Activated CD8-positive, alpha-beta memory T cell treated with anti-CD3 and anti-CD28 coated beads for 1 hour (primary cell): ENCODE measurements around the gene CORO1C.
"Not testable (repeated sequence)": the region's sequence is repeated elsewhere in the genome, so short reads cannot be mapped to it uniquely, and the experiment has no call there.

Source experiments
- DNase-seq, 2 donors: peaks; one replicate each; pipeline ENCODE4 v3.0.0-alpha.2; 2020; ENCODE audit warnings: low read depth in 1 of 2; ENCODE audit errors: extremely low read depth in 1 of 2

Gene CORO1C

GRCh38 chr12:108731105-108731865, at the start of gene CORO1C:
TSS of gene CORO1C (minus strand) at chr12:108731518. CDS start at chr12:108701318, 30,200 bp downstream.
- peak; percentile 79 to 89 for DNase-seq

DNA sequence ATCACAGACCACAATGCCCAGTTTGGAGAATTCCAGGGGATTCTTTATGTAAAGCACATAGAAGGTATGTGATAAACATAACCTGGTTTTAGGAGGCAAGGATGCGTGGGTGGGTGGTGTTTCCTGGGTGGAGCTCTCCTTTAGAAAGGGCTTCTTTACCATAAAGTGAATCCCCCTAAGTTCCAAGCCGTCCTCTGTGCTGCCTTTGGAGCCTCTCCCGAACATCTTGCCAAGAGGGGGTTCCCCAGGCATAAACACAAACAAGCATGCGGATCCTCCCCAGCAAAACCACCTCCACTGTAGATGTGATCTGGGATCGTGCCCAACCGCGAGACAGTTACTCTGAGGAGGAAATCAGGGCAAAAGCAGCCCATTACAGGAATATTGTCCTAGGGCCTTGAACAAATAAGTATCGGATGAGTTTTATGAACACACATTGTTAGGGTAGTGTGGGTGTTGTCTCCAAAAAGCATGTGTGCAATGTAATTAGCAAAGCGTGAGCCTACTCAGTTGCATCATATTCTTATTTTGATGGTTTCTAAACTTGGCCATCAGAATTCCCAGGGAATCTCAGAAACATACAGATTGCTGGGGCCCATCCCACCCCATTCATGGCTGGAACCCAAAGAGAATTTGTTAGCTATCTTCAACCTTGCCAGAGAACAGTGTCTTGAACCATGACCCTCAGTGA, 48.8 kb upstream of the CORO1C start:
- DNase-seq: no peak

GRCh38 chr12:108778053-108778452, 46.7 kb upstream of the CORO1C start:
- no peak for DNase-seq

- no peak for DNase-seq
Observed at GRCh38 chr12:108777156-108777555, 45.8 kb upstream of the CORO1C start.

- no peak for DNase-seq
Observed at GRCh38 chr12:108773798-108774788, 42.8 kb upstream of the CORO1C start.

GRCh38 chr12:108772891-108773797, 41.8 kb upstream of the CORO1C start:
- no peak for DNase-seq

DNA sequence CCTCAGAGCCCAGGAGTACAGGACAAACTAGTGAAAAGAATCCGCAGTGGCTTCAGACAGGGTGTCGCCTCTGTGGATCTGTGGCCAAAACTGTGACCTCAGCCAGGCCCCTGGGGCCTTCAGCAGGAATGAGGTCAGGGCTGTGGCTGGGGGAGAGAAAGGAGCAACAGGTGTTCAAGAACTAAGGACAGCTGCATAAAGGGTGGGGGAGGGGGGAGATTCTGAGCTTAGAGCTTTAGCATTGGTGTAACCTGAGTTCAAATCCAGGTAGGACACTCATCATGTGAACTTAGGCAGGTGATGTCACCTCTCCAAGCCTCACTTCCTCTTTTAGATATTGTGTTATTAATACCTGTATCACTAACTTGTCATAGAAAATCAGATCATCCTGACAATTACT, 40.9 kb upstream of the CORO1C start:
- DNase-seq: no peak

DNA sequence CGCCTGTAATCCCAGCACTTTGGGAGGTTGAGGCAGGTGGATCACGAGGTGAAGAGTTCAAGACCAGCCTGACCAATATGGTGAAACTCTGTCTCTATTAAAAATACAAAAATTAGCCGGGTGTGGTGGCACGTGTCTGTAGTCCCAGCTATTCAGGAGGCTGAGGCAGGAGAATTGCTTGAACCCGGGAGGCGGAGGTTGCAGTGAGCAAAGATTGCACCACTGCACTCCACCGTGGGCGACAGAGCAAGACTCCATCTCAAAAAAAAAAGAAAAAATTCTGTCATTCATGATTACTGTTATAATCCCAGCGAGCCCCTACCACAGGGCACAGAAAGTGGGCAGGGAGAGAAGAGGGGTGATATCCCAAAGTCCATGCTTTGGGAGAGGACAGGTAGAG, 40.5 kb upstream of the CORO1C start:
- DNase-seq: not testable (repeated sequence)

- DNase-seq: no peak
Observed at GRCh38 chr12:108770963-108771362, 39.6 kb upstream of the CORO1C start.

GRCh38 chr12:108770269-108770829, 39.0 kb upstream of the CORO1C start:
- DNase-seq: no peak

DNA sequence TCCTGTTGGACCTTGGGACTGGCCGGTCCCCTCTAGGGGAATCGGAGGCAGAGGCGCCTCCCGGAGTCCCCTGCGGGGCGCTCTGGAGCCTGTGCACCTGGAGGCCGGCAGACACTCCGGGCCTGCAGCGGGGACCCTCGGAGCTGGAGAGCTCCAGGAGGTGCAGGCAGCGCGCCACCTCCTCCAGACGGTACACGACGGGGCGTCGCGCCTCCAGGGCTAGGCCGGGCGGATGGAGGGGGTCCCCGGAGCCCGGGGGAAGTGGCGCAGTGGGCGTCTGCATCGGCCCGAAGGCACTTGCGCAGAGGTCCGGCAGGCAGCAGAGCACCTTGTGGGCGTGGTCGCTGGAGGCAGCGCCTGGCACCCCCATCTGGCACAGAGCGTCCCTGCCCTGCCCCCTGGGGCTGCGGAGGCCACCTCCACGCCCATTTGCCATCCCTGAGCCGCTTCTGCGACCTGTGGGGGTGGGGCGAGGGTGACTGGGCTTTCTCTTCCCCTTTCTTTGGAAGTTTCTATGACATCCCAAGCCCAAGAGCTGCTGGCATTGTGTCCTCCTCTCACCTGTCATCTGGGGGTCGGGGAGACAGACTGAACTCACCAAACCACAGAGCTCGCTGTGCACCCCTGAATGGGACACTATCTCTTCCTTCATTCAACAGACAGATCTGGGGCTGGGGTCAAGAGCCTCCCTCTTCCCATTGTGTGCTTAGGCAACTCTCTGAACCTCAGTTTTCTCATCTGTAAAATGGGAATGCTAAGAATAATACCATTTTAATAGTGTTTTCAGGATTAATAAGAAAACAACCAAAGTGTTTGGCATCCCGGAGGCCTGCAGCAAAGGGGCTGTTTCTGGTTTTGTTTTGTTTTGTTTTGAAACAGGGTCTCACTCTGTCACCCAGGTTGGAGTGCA, 37.5 kb upstream of the CORO1C start:
- DNase-seq: no peak

DNA sequence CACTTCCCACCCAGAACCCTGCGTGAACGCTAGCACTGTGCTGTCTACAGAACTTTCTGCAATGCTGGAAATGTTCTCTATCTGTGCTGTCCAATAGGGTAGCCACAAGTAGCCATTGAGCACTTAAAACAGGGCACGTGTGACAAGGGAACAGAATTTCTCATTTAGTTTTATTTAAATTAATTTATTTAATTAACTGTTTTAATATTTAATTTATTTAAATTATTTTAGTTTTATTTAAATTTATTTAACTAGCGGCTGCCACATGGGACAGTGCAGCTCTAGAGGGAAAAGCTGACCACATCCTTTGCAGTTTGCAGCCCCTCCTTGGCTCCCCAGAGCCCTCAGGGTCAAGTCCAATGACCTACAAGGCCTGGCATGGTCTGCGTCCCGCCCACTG, 35.0 kb upstream of the CORO1C start:
- no peak for DNase-seq

DNA sequence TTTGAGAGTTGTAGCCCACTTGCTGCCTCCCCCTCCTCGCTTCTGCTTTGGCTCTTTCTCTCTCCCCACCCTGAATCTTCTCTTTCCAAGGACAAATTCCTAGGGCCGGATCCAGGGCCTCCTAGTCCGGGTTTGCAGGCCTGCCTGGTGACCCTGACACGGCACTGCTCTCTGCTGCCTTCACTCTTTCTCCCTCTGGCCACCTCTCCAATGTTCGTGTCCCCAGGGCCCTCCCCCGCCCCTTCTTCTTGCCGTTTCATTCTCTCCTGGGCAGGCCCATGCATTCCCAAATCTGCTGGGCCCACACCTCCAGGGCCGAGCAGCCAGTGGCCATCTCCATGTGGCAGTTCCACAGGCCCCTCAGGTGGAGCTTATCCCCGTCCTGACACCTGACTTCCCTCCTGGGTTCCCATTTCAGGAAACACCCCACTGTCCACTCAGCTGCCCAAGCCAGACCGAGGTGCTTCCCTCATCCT, 34.0 kb upstream of the CORO1C start:
- no peak for DNase-seq

DNA sequence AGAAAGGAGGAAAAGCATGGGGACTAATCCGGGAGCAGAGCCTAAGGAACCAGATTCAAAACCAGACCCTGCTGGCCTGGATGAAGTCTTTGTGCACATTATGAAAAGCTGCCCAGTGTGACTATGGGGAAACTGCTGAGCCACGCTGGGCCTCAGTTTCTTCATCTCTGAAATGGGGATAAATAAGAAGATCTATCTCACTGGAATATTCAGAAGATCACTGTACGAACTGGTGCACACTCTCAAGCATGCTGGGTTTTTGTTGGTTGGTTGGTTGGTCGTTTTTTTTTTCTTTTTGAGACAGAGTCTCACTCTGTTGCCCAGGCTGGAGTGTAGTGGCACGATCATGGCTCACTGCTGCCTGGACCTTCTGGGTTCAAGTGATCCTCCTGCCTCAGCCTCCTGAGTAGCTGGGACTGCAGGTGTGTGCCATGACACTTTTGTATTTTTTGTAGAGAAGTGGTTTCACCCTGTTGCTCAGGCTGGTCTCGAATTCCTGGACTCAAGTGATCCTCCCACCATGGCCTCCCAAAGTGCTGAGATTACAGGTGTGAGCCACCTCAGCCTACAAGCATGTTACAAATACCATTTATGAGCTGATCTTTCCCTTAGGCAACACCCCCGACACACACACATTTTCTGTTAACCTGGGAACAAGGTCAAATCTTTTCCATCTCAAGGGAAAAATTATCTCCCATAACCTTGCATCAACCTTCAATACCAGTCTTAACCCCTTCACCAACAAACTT, 33.4 kb upstream of the CORO1C start:
- DNase-seq: no peak

DNA sequence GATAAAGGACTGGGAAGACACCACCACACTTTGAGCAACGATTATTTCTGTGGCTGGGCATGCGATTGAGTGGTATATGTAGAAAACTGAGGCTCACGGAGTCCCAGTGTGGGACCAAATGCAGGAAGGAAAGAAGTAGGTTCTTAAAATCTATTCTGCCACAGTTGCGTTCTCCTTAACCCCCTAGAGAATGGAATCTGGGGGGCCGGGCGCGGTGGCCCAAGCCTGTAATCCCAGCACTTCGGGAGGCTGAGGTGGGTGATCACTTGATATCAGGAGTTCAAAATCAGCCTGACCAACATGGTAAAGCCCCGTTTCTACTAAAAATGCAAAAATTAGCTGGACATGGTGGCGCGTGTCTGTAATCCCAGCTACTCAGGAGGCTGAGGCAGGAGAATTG, 29.9 kb upstream of the CORO1C start:
- no peak for DNase-seq

DNA sequence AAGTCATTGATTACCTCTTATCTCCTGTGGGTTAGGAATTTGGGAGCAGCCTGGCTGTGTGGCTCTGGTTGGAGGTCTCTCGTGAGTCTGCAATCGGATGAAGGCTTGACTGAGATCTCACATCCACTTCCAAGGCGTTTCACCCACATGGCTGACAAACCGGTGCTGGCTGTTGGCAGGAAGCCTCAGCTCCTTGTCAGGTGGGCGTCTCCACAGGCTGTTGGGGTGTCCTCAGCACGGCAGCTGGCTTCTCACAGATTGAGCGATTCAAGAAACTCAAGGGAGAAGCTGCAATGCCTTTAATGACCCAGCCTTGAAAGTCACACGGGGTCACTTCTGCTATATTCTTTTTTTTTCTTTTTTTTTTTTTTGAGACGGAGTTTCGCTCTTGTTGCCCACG, 28.6 kb upstream of the CORO1C start:
- no peak for DNase-seq

GRCh38 chr12:108757856-108758255, 26.5 kb upstream of the CORO1C start:
- no peak for DNase-seq

GRCh38 chr12:108756421-108756820, 25.1 kb upstream of the CORO1C start:
- DNase-seq: no peak
